H9 (cell line): ENCODE results near the gene PIGW. TPM values are rescaled to one million over a fixed set of nuclear protein-coding genes. Genes with fewer than 3 reads are reported as not detected.
A peak's percentile ranks its signal among the peaks of the same experiment; 100 is the strongest.

Experiments
- DNase-seq: peaks from one replicate; pipeline ENCODE4 v3.0.0-alpha.2; 2017
- H2AFZ ChIP-seq: one replicate; pipeline ENCODE4 v1.6.1; 2013; ENCODE audit warnings: mild to moderate bottlenecking, low read length, control low read depth, moderate library complexity
- H2AK5ac ChIP-seq: 2 replicates; pipeline ENCODE4 v1.6.1; 2013; ENCODE audit warnings: low read length, control low read depth, mixed read lengths; ENCODE audit not compliant: insufficient read length
- H2BK120ac ChIP-seq: one replicate; pipeline ENCODE4 v1.6.1; 2013; ENCODE audit warnings: low read depth, mild to moderate bottlenecking, low read length, control low read depth, inconsistent platforms; ENCODE audit not compliant: poor library complexity, severe bottlenecking
- H2BK12ac ChIP-seq: 2 replicates; pipeline ENCODE4 v1.6.1; 2013; ENCODE audit warnings: low read length, control low read depth, mixed read lengths, low read depth; ENCODE audit not compliant: insufficient read length
- H2BK15ac ChIP-seq: 2 replicates; pipeline ENCODE4 v1.6.1; 2013; ENCODE audit warnings: low read depth, low read length, control low read depth
- H2BK20ac ChIP-seq: one replicate; pipeline ENCODE4 v1.6.1; 2013; ENCODE audit warnings: low read depth, mild to moderate bottlenecking, low read length, control low read depth, inconsistent platforms; ENCODE audit not compliant: poor library complexity, severe bottlenecking
- H2BK5ac ChIP-seq: 2 replicates; pipeline ENCODE4 v1.6.1; 2013; ENCODE audit warnings: low read length, control low read depth, mixed read lengths; ENCODE audit not compliant: insufficient read length
- H3K14ac ChIP-seq: 2 replicates; pipeline ENCODE4 v1.6.1; 2013; ENCODE audit warnings: low read length, control low read depth; ENCODE audit not compliant: insufficient read depth
- H3K18ac ChIP-seq: 2 replicates; pipeline ENCODE4 v1.6.1; 2013; ENCODE audit warnings: low read depth, mild to moderate bottlenecking, mixed read lengths, low read length, control low read depth; ENCODE audit not compliant: insufficient read length
- H3K23ac ChIP-seq: 2 replicates; pipeline ENCODE4 v1.6.1; 2013; ENCODE audit warnings: low read length, control low read depth, mixed read lengths, low read depth; ENCODE audit not compliant: insufficient read length
- H3K23me2 ChIP-seq: 2 replicates; pipeline ENCODE4 v1.6.1; 2013; ENCODE audit warnings: low read depth, mild to moderate bottlenecking, mixed read lengths, low read length, control low read depth; ENCODE audit not compliant: insufficient read length, poor library complexity, severe bottlenecking
- H3K27ac ChIP-seq: 2 replicates; pipeline ENCODE4 v1.5.1; 2013; ENCODE audit warnings: low read length, control low read depth, mixed read lengths, low read depth; ENCODE audit not compliant: insufficient read length
- H3K27me3 ChIP-seq: 2 replicates; pipeline ENCODE4 v1.6.1; 2013; ENCODE audit warnings: low read length, control low read depth, inconsistent platforms; ENCODE audit not compliant: insufficient read depth
- H3K4ac ChIP-seq: 2 replicates; pipeline ENCODE4 v1.6.1; 2013; ENCODE audit warnings: low read depth, mild to moderate bottlenecking, control low read depth, inconsistent platforms, low read length, moderate library complexity
- H3K4me1 ChIP-seq: 2 replicates; pipeline ENCODE4 v1.6.1; 2013; ENCODE audit warnings: low read length, control low read depth, inconsistent platforms; ENCODE audit not compliant: insufficient read depth
- H3K4me2 ChIP-seq: 2 replicates; pipeline ENCODE4 v1.6.1; 2013; ENCODE audit warnings: low read length, control low read depth, mixed read lengths; ENCODE audit not compliant: insufficient read length, insufficient read depth
- H3K56ac ChIP-seq: 2 replicates; pipeline ENCODE4 v1.6.1; 2013; ENCODE audit warnings: low read depth, mild to moderate bottlenecking, mixed read lengths, low read length, control low read depth; ENCODE audit not compliant: insufficient read length
- H3K79me1 ChIP-seq: 2 replicates; pipeline ENCODE4 v1.6.1; 2013; ENCODE audit warnings: low read depth, mild to moderate bottlenecking, moderate library complexity, low read length, control low read depth, inconsistent platforms; ENCODE audit not compliant: insufficient read depth, poor library complexity, severe bottlenecking
- H3K79me2 ChIP-seq: 2 replicates; pipeline ENCODE4 v1.6.1; 2013; ENCODE audit warnings: low read length, control low read depth, inconsistent platforms; ENCODE audit not compliant: insufficient read depth
- H3K9ac ChIP-seq: 2 replicates; pipeline ENCODE4 v1.6.1; 2013; ENCODE audit warnings: low read length, control low read depth, mixed read lengths; ENCODE audit not compliant: insufficient read length; ENCODE audit errors: extremely low read depth
- H3K9me3 ChIP-seq: one replicate; pipeline ENCODE4 v1.6.1; 2013; ENCODE audit warnings: low read depth, low read length, inconsistent platforms; ENCODE audit not compliant: control insufficient read depth
- H3T11ph ChIP-seq: one replicate; pipeline ENCODE4 v1.6.1; 2013; ENCODE audit warnings: mild to moderate bottlenecking, low read length, control low read depth, inconsistent platforms
- H4K20me1 ChIP-seq: one replicate; pipeline ENCODE4 v1.6.1; 2013; ENCODE audit not compliant: control insufficient read depth, insufficient read length, insufficient read depth
- H4K5ac ChIP-seq: 2 replicates; pipeline ENCODE4 v1.6.1; 2013; ENCODE audit warnings: low read depth, mild to moderate bottlenecking, mixed read lengths, low read length, control low read depth; ENCODE audit not compliant: insufficient read length
- H4K8ac ChIP-seq: replicated peaks from 2 replicates; pipeline ENCODE4 v1.6.1; 2013; ENCODE audit warnings: low read length, control low read depth, mixed read lengths, low read depth; ENCODE audit not compliant: insufficient read length
- H4K91ac ChIP-seq: 2 replicates; pipeline ENCODE4 v1.6.1; 2013; ENCODE audit warnings: low read depth, mild to moderate bottlenecking, moderate library complexity, mixed read lengths, low read length, control low read depth; ENCODE audit not compliant: insufficient read length
- H3K27ac Mint-ChIP-seq, 3 experiments: 2 replicates in 2 of 3; 3 replicates in 1 of 3; pipeline ENCODE4 v1.8.0; 2020 to 2021; ENCODE audit warnings: mixed read lengths in 3 of 3, mild to moderate bottlenecking in 1 of 3, moderate library complexity in 1 of 3
- H3K27me3 Mint-ChIP-seq: 2 replicates; pipeline ENCODE4 v1.8.0; 2021; ENCODE audit warnings: low read depth, mild to moderate bottlenecking, moderate library complexity, mixed read lengths
- H3K36me3 Mint-ChIP-seq, 3 experiments: 2 replicates in 2 of 3; 3 replicates in 1 of 3; pipeline ENCODE4 v1.8.0; 2020 to 2021; ENCODE audit warnings: low read depth in 3 of 3, mixed read lengths in 3 of 3; ENCODE audit not compliant: insufficient read depth in 1 of 3
- H3K4me1 Mint-ChIP-seq, 2 experiments: 2 replicates each; pipeline ENCODE4 v1.8.0; 2020; ENCODE audit warnings: mixed read lengths in 2 of 2
- H3K4me3 Mint-ChIP-seq, 2 experiments: 2 replicates in 1 of 2; 3 replicates in 1 of 2; pipeline ENCODE4 v1.8.0; 2020 to 2021; ENCODE audit warnings: mild to moderate bottlenecking in 2 of 2, mixed read lengths in 2 of 2, moderate library complexity in 1 of 2
- H3K9me3 Mint-ChIP-seq, 2 experiments: 2 replicates in 1 of 2; 3 replicates in 1 of 2; pipeline ENCODE4 v1.8.0; 2020; ENCODE audit warnings: mild to moderate bottlenecking in 2 of 2, mixed read lengths in 2 of 2, moderate library complexity in 1 of 2
- CTCF ChIP-seq: fragments of 200-600 bp; sonication (generic); conservative IDR thresholded peaks from 3 replicates; pipeline ENCODE4 v1.8.0; 2021; ENCODE audit warnings: antibody characterized with exemption, mild to moderate bottlenecking
- WGBS: extraction: QIAGEN DNeasy Blood & Tissue Kit; methylation state at CpG from one replicate; pipeline ENCODE4 v1.1.7; 2013; ENCODE audit warnings: missing lambda C conversion rate, low lambda C conversion rate, mixed read lengths; ENCODE audit not compliant: insufficient read length; ENCODE audit errors: extremely low coverage; 5-methylcytosine and 5-hydroxymethylcytosine counted together
- total RNA-seq: library from RNA; stranded (reverse); gene quantifications from 2 replicates; pipeline ENCODE4 v1.2.1, GENCODE V29; 2021

The PIGW gene
- total RNA-seq, 1 experiment from 2014 or later = 26.2 TPM

GRCh38 chr17:36546418-36547093 lies 11.8 kb downstream of the PIGW start:
- H3K9me3 Mint-ChIP-seq = no peaks in the 10 kb centered on the region
- Histone ChIP-seq H3K18ac (no peak overlapping the region), H2AK5ac (no peak overlapping the region), H2BK120ac (no peak overlapping the region), H3T11ph (no peak overlapping the region), H3K9ac (peak overlapping the region; percentile 90), H3K79me1 (no peaks in the 10 kb centered on the region), H3K14ac (no peak overlapping the region), H3K79me2 (peaks cover 13% of the 10 kb centered on the region; the same call in 1 of the 2 replicates), H4K91ac (no peak overlapping the region), H4K8ac (no peak overlapping the region), H2AFZ (no peak overlapping the region), H3K56ac (no peak overlapping the region), H2BK12ac (no peak overlapping the region), H2BK15ac (no peak overlapping the region), H3K9me3 (no peaks in the 10 kb centered on the region), H3K23ac (no peak overlapping the region), H3K27ac (no peak overlapping the region), H4K5ac (no peak overlapping the region), H3K27me3 (no peaks in the 10 kb centered on the region), H3K4me2 (peak overlapping the region; percentile 84), H2BK20ac (no peak overlapping the region), H3K4me1 (no peaks in the 10 kb centered on the region), H4K20me1 (no peaks in the 10 kb centered on the region), H2BK5ac (no peak overlapping the region), H3K4ac (no peak overlapping the region), H3K23me2 (peaks cover 5% of the 10 kb centered on the region)
- H3K27ac Mint-ChIP-seq = peak overlapping the region; percentile 38 to 97 (median 79); a peak in 5 of 7 replicates
- H3K27me3 Mint-ChIP-seq = no peaks in the 10 kb centered on the region
- no peak for TF ChIP-seq CTCF
- WGBS = no CpG with 5 or more reads among the region's 7 CpGs
- H3K4me3 Mint-ChIP-seq = peak overlapping the region; percentile 87 to 95
- DNase-seq = no peak
- peaks cover 19 to 25% of the 10 kb centered on the region in 2 experiments for H3K4me1 Mint-ChIP-seq
- H3K36me3 Mint-ChIP-seq = peaks cover 0 to 13% (median 0%) of the 10 kb centered on the region in 3 experiments; a peak in 4 of 7 replicates
